Neural cell (in vitro differentiated cells): ENCODE results near the gene DPM2.
A peak's percentile ranks its signal among the peaks of the same experiment; 100 is the strongest.

ENCODE experiments used
- CTCF ChIP-seq: fragments of 450-650 bp; IDR thresholded peaks from 2 replicates; pipeline ENCODE4 v1.5.1; 2014; ENCODE audit warnings: antibody characterized with exemption, mild to moderate bottlenecking, moderate library complexity; ENCODE audit not compliant: poor library complexity, severe bottlenecking
- EP300 ChIP-seq: fragments of 450-650 bp; conservative IDR thresholded peaks from 2 replicates; pipeline ENCODE4 v1.6.1; 2014; ENCODE audit warnings: antibody characterized with exemption, mild to moderate bottlenecking, moderate library complexity; ENCODE audit not compliant: poor library complexity, severe bottlenecking
- EZH2 ChIP-seq: fragments of 200-600, 300-800 bp; shearing (Covaris generic), sonication (generic); IDR thresholded peaks from 2 replicates; pipeline ENCODE4 v1.6.1; 2014; ENCODE audit warnings: antibody characterized with exemption, low read length, borderline replicate concordance, mild to moderate bottlenecking; ENCODE audit not compliant: insufficient read depth, poor library complexity, severe bottlenecking
- MXI1 ChIP-seq: fragments of 450-650 bp; conservative IDR thresholded peaks from 2 replicates; pipeline ENCODE4 v1.6.1; 2014; ENCODE audit warnings: antibody characterized with exemption, mild to moderate bottlenecking; ENCODE audit not compliant: poor library complexity, severe bottlenecking
- RAD21 ChIP-seq: fragments of 450-650 bp; conservative IDR thresholded peaks from 2 replicates; pipeline ENCODE4 v1.6.1; 2014; ENCODE audit warnings: antibody characterized with exemption, mild to moderate bottlenecking, moderate library complexity
- TAF1 ChIP-seq: IDR thresholded peaks from 2 replicates; pipeline ENCODE4 v1.6.1; 2012; ENCODE audit warnings: low read depth

- TF ChIP-seq CTCF (peak; percentile 77), RAD21 (peak; percentile 53), MXI1 (no peak), TAF1 (no peak), EP300 (no peak), EZH2 (no peak)
Measured at GRCh38 chr9:127942216-127943010, 4.8 kb upstream of the DPM2 start.
